Endothelial cell of hepatic sinusoid (primary cell): ENCODE data around the gene IMPA2.

Source experiments
- in situ Hi-C: cut with HindIII; loops from 2 replicates; pipeline ENCODE4 v1.10.0; 2017; ENCODE audit warnings: low sequenced_read_pairs

IMPA2 gene

GRCh38 chr18:12007063-12007462, 25.8 kb downstream of the IMPA2 start:
- in situ Hi-C loops: no loop called here

GRCh38 chr18:12008181-12008767, 27.0 kb downstream of the IMPA2 start:
- in situ Hi-C loops: no loop called here

GRCh38 chr18:12008842-12009580, 27.7 kb downstream of the IMPA2 start:
- in situ Hi-C loops: no loop called here

- in situ Hi-C loops: loop anchor here (5.0 to 10.0 kb wide), 2 partner anchors 85 to 233 kb away; no protein-coding TSS in a partner anchor
Observed at GRCh38 chr18:12009581-12010140, 28.4 kb downstream of the IMPA2 start.

GRCh38 chr18:12010187-12010802, 29.0 kb downstream of the IMPA2 start:
- in situ Hi-C loops: loop anchor here (5.0 to 10.0 kb wide), 2 partner anchors 85 to 232 kb away; no protein-coding TSS in a partner anchor

- in situ Hi-C loops: loop anchor here (5.0 to 10.0 kb wide), 2 partner anchors 87 to 231 kb away; no protein-coding TSS in a partner anchor
Observed at GRCh38 chr18:12011199-12011956, 30.1 kb downstream of the IMPA2 start.

- in situ Hi-C loops: loop anchor here (5.0 to 10.0 kb wide), 2 partner anchors 87 to 230 kb away; no protein-coding TSS in a partner anchor
Observed at GRCh38 chr18:12011957-12012549, 30.7 kb downstream of the IMPA2 start.

- in situ Hi-C loops: loop anchor here (5.0 to 10.0 kb wide), 2 partner anchors 88 to 230 kb away; no protein-coding TSS in a partner anchor
Observed at GRCh38 chr18:12012697-12013096, 31.4 kb downstream of the IMPA2 start.

- in situ Hi-C loops: loop anchor here (5.0 to 10.0 kb wide), 2 partner anchors 89 to 229 kb away; no protein-coding TSS in a partner anchor
Observed at GRCh38 chr18:12013186-12013916, 32.0 kb downstream of the IMPA2 start.

GRCh38 chr18:12014086-12014485, 32.8 kb downstream of the IMPA2 start:
- in situ Hi-C loops: loop anchor here (5.0 to 10.0 kb wide), 2 partner anchors 89 to 228 kb away; no protein-coding TSS in a partner anchor

- in situ Hi-C loops: loop anchor here (5.0 to 10.0 kb wide), 2 partner anchors 90 to 228 kb away; no protein-coding TSS in a partner anchor
Observed at GRCh38 chr18:12014521-12015415, 33.5 kb downstream of the IMPA2 start.

- in situ Hi-C loops: loop anchor here (10.0 kb wide), 1 partner anchor 91 kb away; no protein-coding TSS in a partner anchor
Observed at GRCh38 chr18:12015416-12016062, 34.2 kb downstream of the IMPA2 start.

GRCh38 chr18:12017081-12017480, 35.8 kb downstream of the IMPA2 start:
- in situ Hi-C loops: loop anchor here (10.0 kb wide), 1 partner anchor 92 kb away; no protein-coding TSS in a partner anchor

GRCh38 chr18:12018861-12019260, 37.6 kb downstream of the IMPA2 start:
- in situ Hi-C loops: loop anchor here (10.0 kb wide), 1 partner anchor 94 kb away; no protein-coding TSS in a partner anchor

- in situ Hi-C loops: no loop called here
Observed at GRCh38 chr18:12021077-12021476, 39.8 kb downstream of the IMPA2 start.

GRCh38 chr18:12021596-12021995, 40.3 kb downstream of the IMPA2 start:
- in situ Hi-C loops: no loop called here

GRCh38 chr18:12023375-12023774, 42.1 kb downstream of the IMPA2 start:
- in situ Hi-C loops: no loop called here

- in situ Hi-C loops: no loop called here
Observed at GRCh38 chr18:12026562-12026961, 45.3 kb downstream of the IMPA2 start.
